Activated naive CD4-positive, alpha-beta T cell treated with anti-CD3 and anti-CD28 coated beads, Interleukin-2, amount 50 U/mL, for 72 hours (primary cell): ENCODE measurements around the gene SMG7. TPM values are rescaled to one million over a fixed set of nuclear protein-coding genes. Genes with fewer than 3 reads are reported as not detected.

Experiments
- ATAC-seq, 2 donors: fragments of 150-1000 bp; cut with Tn5 transposase; 2 replicates each; pipeline ENCODE4 v1.10.0; 2021; ENCODE audit warnings: mild to moderate bottlenecking in 2 of 2, moderate library complexity in 2 of 2
- DNase-seq, 2 donors: peaks; one replicate each; pipeline ENCODE4 v3.0.0; 2021 to 2022; ENCODE audit warnings: low spot score in 2 of 2
- H3K27ac Mint-ChIP-seq, 2 donors: one replicate each; pipeline ENCODE4 v1.8.0; 2022; ENCODE audit warnings: mild to moderate bottlenecking in 2 of 2, mixed read lengths in 2 of 2
- H3K36me3 Mint-ChIP-seq, 2 donors: one replicate each; pipeline ENCODE4 v1.8.0; 2022; ENCODE audit warnings: mixed read lengths in 2 of 2
- H3K9me3 Mint-ChIP-seq, 2 donors: one replicate each; pipeline ENCODE4 v1.8.0; 2022; ENCODE audit warnings: mixed read lengths in 2 of 2
- total RNA-seq, 2 donors: library from RNA; stranded (reverse); gene quantifications; one replicate each; pipeline ENCODE4 v1.2.3, GENCODE V29; 2022

SMG7 gene
- total RNA-seq, 2 donors from 2014 or later, result 60.9 to 63.4 TPM

DNA sequence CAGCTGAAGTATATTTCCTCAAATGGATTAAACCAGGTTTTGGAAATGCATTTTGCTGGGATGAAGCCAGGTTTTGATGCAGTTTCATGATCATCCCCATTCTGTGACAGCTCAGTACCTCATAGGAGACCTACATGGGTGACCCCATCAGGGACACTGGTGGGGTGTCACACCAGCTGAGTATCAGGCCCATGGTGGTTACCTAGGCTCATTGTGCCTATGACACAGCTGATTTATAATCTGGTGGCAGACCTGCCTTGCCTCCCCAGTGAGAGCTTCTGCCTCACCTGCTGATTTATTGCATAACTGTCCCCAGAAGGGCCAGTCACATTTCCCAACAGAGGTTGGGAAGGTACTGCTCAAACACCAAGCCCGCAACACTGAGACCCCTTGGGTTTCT lies 114.2 kb downstream of the SMG7 start:
- no peaks in the 10 kb centered on the region for H3K36me3 Mint-ChIP-seq
- ATAC-seq, result no peak
- no peak overlapping the region for H3K27ac Mint-ChIP-seq
- no peaks in the 10 kb centered on the region for H3K9me3 Mint-ChIP-seq
- no peak for DNase-seq

GRCh38 chr1:183586926-183587325 lies 114.6 kb downstream of the SMG7 start:
- no peaks in the 10 kb centered on the region for H3K36me3 Mint-ChIP-seq
- ATAC-seq, result no peak

GRCh38 chr1:183588827-183589226 lies 116.5 kb downstream of the SMG7 start:
- ATAC-seq (no peak), DNase-seq (no peak)
- Mint-ChIP-seq H3K36me3 (no peaks in the 10 kb centered on the region), H3K9me3 (no peaks in the 10 kb centered on the region), H3K27ac (no peak overlapping the region)

More at GRCh38 chr1:183586926-183587325, 114.6 kb downstream of the SMG7 start:
- H3K9me3 Mint-ChIP-seq, result no peaks in the 10 kb centered on the region
- H3K27ac Mint-ChIP-seq, result no peak overlapping the region
- DNase-seq, result no peak

GRCh38 chr1:183589384-183589783 lies 117.1 kb downstream of the SMG7 start:
- peak overlapping the region in 1 of 2 donors; percentile 84 for H3K27ac Mint-ChIP-seq
- no peaks in the 10 kb centered on the region for H3K9me3 Mint-ChIP-seq
- DNase-seq (no peak), ATAC-seq (no peak)
- H3K36me3 Mint-ChIP-seq, result no peaks in the 10 kb centered on the region

DNA sequence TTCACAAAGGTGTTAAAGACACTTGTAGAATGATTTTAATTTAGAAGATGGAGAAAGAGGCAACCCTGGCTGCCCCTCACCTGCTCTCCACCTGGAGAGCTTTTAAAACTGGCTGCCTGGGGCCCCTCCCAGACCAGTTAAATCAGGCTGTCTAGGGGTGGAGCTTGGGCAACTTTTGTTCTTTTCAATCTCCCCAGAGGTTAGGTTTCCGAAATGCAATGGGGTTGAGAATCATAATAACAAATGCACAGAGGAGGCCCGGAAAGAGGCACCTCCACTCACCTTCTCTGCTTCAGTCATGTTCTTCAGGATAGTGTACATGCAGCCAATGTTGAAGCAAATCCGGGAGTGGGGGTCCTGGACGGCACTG lies 117.6 kb downstream of the SMG7 start:
- peak overlapping the region; percentile 72 to 74 for H3K27ac Mint-ChIP-seq
- H3K9me3 Mint-ChIP-seq, result no peaks in the 10 kb centered on the region
- ATAC-seq (no peak), DNase-seq (no peak)
- H3K36me3 Mint-ChIP-seq, result no peaks in the 10 kb centered on the region

DNA sequence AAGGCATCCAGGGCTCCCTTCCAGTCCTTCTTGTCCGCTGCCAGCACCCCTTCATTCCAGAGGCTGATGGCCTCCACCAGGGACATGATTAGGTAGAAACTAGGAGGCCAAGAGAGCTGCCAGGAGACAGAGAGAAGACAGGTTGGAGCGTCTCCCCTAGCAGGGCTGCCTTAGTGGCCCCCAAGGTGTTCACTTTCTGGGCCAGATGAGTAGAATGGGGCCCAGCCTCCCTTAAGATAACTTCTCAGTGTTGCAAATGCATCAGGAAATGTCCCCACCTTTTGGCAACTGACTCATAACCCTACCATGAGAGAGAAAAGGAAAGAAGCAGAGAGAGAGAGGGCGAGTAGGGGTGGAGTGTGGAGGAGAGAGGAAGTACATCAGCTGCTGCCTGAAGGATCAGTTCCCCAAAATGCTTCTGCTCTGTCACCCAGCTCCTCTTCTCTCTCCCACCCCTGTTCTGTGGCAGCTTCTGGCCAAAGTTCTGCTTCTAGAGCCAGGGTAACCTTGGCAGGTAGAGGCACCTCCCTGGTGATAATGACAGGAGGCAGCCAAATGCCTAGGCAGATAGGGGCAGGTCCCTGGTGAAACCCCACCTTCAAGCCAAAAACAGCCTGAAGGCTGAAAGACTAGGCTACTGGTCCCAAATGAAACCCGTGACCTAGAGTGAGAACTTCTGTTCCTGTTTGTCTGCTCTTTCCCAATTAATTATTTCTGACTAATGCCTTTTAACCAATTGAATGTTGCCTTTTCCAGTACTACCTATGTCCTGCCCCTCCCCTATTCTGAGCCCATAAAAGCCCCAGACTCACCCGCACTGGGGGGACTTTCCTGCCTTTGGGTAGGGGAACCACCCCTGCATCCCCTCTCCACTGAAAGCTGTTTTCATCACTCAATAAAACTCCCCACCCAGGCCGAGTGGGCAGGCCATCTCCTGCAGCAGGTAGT lies 118.2 kb downstream of the SMG7 start, which contains the start of gene NCF2:
Gene NCF2, minus strand, starts transcription at position 216 of the 948 bp plus-strand sequence. Its CDS starts 130 bp downstream, at position 86.
- Mint-ChIP-seq H3K27ac (peak within 1 kb of the TSS; percentile 74 to 84), H3K36me3 (no peaks in the 10 kb centered on the region), H3K9me3 (no peaks in the 10 kb centered on the region)
- DNase-seq, result peak; percentile 53 to 61
- peak; percentile 92 to 95 for ATAC-seq

GRCh38 chr1:183592733-183593132 lies 120.4 kb downstream of the SMG7 start:
- H3K27ac Mint-ChIP-seq, result no peak overlapping the region
- ATAC-seq, result no peak

DNA sequence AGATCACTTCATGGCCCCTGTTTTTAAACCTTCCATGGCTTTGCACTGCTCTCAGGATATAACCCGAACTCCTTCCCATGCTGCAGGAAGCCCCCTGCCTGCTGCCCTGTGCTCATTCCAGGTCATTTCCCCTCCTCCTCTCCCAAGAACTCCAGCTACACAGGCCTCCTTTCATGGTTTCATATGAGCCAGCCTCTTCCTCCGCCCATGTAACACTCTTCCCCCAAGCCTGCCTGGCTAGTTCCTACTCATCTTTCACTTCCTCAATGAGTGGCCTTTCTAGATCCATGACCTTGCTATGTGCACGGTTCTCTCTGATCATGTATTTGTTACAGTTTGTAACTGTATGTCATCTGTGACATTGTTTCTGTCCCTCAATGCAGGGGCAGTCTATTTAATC lies 121.1 kb downstream of the SMG7 start:
- DNase-seq (no peak), ATAC-seq (no peak)
- H3K36me3 Mint-ChIP-seq, result no peaks in the 10 kb centered on the region
- no peaks in the 10 kb centered on the region for H3K9me3 Mint-ChIP-seq
- H3K27ac Mint-ChIP-seq, result no peak overlapping the region

More at GRCh38 chr1:183592733-183593132, 120.4 kb downstream of the SMG7 start:
- no peak for DNase-seq
- Mint-ChIP-seq H3K36me3 (no peaks in the 10 kb centered on the region), H3K9me3 (no peaks in the 10 kb centered on the region)

- Mint-ChIP-seq H3K9me3 (no peaks in the 10 kb centered on the region), H3K36me3 (no peaks in the 10 kb centered on the region), H3K27ac (no peak overlapping the region)
- no peak for DNase-seq
- no peak for ATAC-seq
Measured at GRCh38 chr1:183595537-183595936, 123.2 kb downstream of the SMG7 start.

DNA sequence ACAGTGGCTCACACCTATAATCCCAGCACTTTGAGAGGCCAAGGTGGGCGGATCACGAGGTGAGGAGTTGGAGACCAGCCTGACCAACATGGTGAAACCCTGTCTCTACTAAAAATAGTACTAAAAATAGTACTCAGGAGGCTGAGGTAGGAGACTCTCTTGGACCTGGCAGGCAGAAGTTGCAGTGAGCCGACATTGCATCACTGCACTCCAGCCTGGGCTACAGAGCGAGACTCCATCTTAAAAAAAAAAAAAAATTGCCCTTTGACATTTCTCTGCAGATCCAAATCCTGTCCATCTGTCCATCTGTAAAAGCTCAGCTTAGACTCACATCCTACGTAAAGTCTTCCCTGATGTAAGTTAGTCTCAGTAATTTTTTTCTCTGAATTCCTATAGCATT lies 124.2 kb downstream of the SMG7 start:
- ATAC-seq (no peak), DNase-seq (no peak)
- Mint-ChIP-seq H3K36me3 (no peaks in the 10 kb centered on the region), H3K9me3 (no peaks in the 10 kb centered on the region), H3K27ac (no peak overlapping the region)

- Mint-ChIP-seq H3K9me3 (no peaks in the 10 kb centered on the region), H3K36me3 (no peaks in the 10 kb centered on the region), H3K27ac (no peak overlapping the region)
- DNase-seq (no peak), ATAC-seq (no peak)
Measured at GRCh38 chr1:183597656-183598347, 125.5 kb downstream of the SMG7 start.

DNA sequence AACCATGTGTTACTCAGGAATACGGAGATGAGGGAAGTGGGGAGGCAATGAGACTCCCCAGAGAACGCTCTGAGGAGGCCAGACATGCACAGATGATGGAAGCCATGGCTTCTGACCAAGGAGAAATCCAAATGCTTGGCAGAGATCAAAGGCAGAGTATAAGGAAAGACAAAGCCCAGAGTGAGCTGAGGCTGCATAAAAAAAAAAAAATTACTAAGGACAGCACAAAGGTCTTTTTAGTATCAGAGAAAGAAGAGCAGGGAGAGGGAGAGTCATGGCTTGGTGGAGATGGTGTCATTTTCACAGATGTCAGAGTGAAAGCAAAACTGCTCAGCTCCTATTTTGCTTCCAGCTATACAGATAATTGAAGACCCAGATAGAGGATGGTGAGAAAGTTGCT lies 126.1 kb downstream of the SMG7 start:
- no peak for DNase-seq
- Mint-ChIP-seq H3K9me3 (no peaks in the 10 kb centered on the region), H3K36me3 (no peaks in the 10 kb centered on the region), H3K27ac (no peak overlapping the region)
- peak; percentile 48 to 68 for ATAC-seq

DNA sequence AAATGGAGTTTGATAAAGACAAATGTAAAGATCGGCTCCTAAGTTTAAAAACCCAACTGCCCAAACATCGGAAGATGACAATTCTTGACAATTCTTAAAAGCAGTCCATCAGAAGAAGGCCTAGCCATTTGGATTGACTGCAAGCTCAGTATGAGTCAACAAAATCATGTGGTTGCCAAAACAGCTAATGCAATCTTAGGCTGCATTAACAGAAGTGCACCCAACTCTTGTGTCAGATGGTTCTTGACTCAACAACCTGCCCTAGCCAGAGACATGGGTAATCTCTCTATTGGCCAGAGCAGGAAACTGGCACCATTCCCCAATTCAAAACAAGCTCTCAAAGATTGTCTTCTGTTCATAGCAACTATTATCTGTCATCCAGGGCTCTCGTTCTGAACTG lies 127.8 kb downstream of the SMG7 start:
- Mint-ChIP-seq H3K9me3 (no peaks in the 10 kb centered on the region), H3K36me3 (no peaks in the 10 kb centered on the region), H3K27ac (no peak overlapping the region)
- no peak for DNase-seq
- peak in 1 of 2 donors; percentile 26 for ATAC-seq

DNA sequence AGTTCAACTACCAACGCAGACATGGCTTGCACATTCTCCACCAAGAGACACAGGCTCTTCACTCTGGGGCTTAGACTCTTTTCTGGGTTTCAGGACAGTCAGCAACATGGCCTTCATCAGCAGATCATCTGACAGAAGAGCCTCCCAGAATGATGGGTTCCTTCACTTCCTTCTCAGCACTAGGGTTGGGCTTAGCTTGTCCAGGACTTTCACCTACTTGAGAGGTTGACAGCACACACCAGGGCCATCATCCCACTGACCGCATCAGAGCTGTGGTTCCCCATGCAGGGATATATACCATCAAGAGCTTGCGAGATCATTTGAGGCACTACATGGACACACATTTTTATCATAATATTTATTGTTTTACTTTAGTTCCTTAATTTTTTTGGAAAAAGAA lies 128.3 kb downstream of the SMG7 start:
- no peaks in the 10 kb centered on the region for H3K36me3 Mint-ChIP-seq
- DNase-seq (no peak), ATAC-seq (no peak)
- no peak overlapping the region for H3K27ac Mint-ChIP-seq
- no peaks in the 10 kb centered on the region for H3K9me3 Mint-ChIP-seq

GRCh38 chr1:183602510-183602909 lies 130.2 kb downstream of the SMG7 start:
- no peak for ATAC-seq
- Mint-ChIP-seq H3K36me3 (no peaks in the 10 kb centered on the region), H3K9me3 (no peaks in the 10 kb centered on the region)

More at GRCh38 chr1:183602510-183602909, 130.2 kb downstream of the SMG7 start:
- H3K27ac Mint-ChIP-seq, result no peak overlapping the region
- DNase-seq, result no peak
